ENCODE results near the gene TUSC1. TPM values are rescaled to one million over a fixed set of nuclear protein-coding genes. Genes with fewer than 3 reads are reported as not detected.

The TUSC1 gene
- total RNA-seq, 6 experiments from 2014 or later, result 0.31 to 4.0 (median 3.2) TPM

- Mint-ChIP-seq H3K4me3 (no peak overlapping the region), H3K27ac (no peak overlapping the region), H3K27me3 (ENCODE audit: insufficient read depth) (no peaks in the 10 kb centered on the region), H3K4me1 (ENCODE audit: low read depth) (no peaks in the 10 kb centered on the region), H3K9me3 (peaks cover 3% of the 10 kb centered on the region; the same call in 1 of the 2 replicates), H3K36me3 (ENCODE audit: low read depth) (no peaks in the 10 kb centered on the region)
- DNase-seq, result no peak
- no peak for TF ChIP-seq CTCF (IDR thresholded peaks at IDR 0.05)
These were observed 23.8 kb downstream of the TUSC1 start for GRCh38 chr9:25654417-25654816.

DNA sequence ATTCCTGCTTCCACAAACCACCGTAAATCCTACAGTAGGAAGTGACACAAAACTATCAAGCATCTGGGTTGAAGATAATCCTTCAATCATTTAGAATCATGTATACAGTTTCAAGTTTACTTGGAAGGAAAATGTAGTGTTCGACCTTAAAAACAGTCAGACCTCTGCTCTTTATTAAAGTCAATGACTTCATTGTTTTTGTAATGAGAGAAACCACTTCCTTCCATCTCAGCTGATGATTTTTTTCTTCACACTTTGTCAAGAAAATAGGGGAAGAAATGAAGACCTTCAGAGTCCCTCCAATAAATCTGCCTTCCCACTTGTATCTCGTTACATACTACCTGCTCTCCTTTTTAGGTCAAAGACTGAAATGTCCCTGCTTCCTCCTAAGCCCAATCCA is 30.1 kb downstream of the TUSC1 start:
- no peak for DNase-seq
- peaks cover 12% of the 10 kb centered on the region; the same call in 1 of the 2 replicates for H3K9me3 Mint-ChIP-seq
- no peaks in the 10 kb centered on the region for H3K36me3 Mint-ChIP-seq (ENCODE audit: low read depth)
- H3K4me1 Mint-ChIP-seq (ENCODE audit: low read depth), result no peaks in the 10 kb centered on the region
- no peak overlapping the region for H3K27ac Mint-ChIP-seq
- no peak overlapping the region for H3K4me3 Mint-ChIP-seq
- TF ChIP-seq CTCF (IDR thresholded peaks at IDR 0.05), result no peak
- no peaks in the 10 kb centered on the region for H3K27me3 Mint-ChIP-seq (ENCODE audit: insufficient read depth)

GRCh38 chr9:25636026-25636425 is 42.2 kb downstream of the TUSC1 start:
- DNase-seq, result no peak
- H3K4me1 Mint-ChIP-seq (ENCODE audit: low read depth), result no peaks in the 10 kb centered on the region
- H3K9me3 Mint-ChIP-seq, result peaks cover 4% of the 10 kb centered on the region; the same call in 1 of the 2 replicates
- no peaks in the 10 kb centered on the region for H3K27me3 Mint-ChIP-seq (ENCODE audit: insufficient read depth)
- H3K27ac Mint-ChIP-seq, result no peak overlapping the region
- no peak overlapping the region for H3K4me3 Mint-ChIP-seq
- no peak for TF ChIP-seq CTCF (IDR thresholded peaks at IDR 0.05)
- no peaks in the 10 kb centered on the region for H3K36me3 Mint-ChIP-seq (ENCODE audit: low read depth)

DNA sequence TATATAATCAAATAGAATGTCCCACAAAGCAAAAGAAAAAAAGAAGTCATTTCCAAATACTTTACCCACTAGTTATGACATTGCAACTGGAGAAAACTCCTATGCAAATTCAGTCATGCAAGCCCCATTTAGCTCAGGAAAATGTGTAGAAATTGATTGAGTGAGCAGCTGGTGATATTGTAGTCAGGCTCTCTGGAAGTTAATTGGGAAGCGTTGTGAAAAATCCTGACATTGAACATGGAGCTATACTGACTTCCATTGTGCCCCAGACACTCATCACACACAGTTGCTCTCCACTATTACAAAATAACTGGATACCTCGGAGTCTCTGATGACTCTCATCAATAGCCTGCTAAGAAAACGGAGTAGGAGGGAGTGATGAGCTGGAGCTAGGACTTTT is 49.0 kb downstream of the TUSC1 start:
- no peak for DNase-seq
- Mint-ChIP-seq H3K27me3 (ENCODE audit: insufficient read depth) (no peaks in the 10 kb centered on the region), H3K4me1 (ENCODE audit: low read depth) (no peaks in the 10 kb centered on the region), H3K9me3 (peaks cover 8% of the 10 kb centered on the region), H3K27ac (no peak overlapping the region), H3K36me3 (ENCODE audit: low read depth) (no peaks in the 10 kb centered on the region), H3K4me3 (no peak overlapping the region)
- TF ChIP-seq CTCF (IDR thresholded peaks at IDR 0.05), result no peak
